H9 (cell line): Measurements from ENCODE around the gene ZNF667. TPM values are rescaled to one million over a fixed set of nuclear protein-coding genes. Genes with fewer than 3 reads are reported as not detected.

Experiments used
- DNase-seq: peaks from one replicate; pipeline ENCODE4 v3.0.0-alpha.2; 2017
- H2AFZ ChIP-seq: one replicate; pipeline ENCODE4 v1.6.1; 2013; ENCODE audit warnings: mild to moderate bottlenecking, low read length, control low read depth, moderate library complexity
- H2AK5ac ChIP-seq: 2 replicates; pipeline ENCODE4 v1.6.1; 2013; ENCODE audit warnings: low read length, control low read depth, mixed read lengths; ENCODE audit not compliant: insufficient read length
- H2BK120ac ChIP-seq: one replicate; pipeline ENCODE4 v1.6.1; 2013; ENCODE audit warnings: low read depth, mild to moderate bottlenecking, low read length, control low read depth, inconsistent platforms; ENCODE audit not compliant: poor library complexity, severe bottlenecking
- H2BK12ac ChIP-seq: 2 replicates; pipeline ENCODE4 v1.6.1; 2013; ENCODE audit warnings: low read length, control low read depth, mixed read lengths, low read depth; ENCODE audit not compliant: insufficient read length
- H2BK15ac ChIP-seq: 2 replicates; pipeline ENCODE4 v1.6.1; 2013; ENCODE audit warnings: low read depth, low read length, control low read depth
- H2BK20ac ChIP-seq: one replicate; pipeline ENCODE4 v1.6.1; 2013; ENCODE audit warnings: low read depth, mild to moderate bottlenecking, low read length, control low read depth, inconsistent platforms; ENCODE audit not compliant: poor library complexity, severe bottlenecking
- H2BK5ac ChIP-seq: 2 replicates; pipeline ENCODE4 v1.6.1; 2013; ENCODE audit warnings: low read length, control low read depth, mixed read lengths; ENCODE audit not compliant: insufficient read length
- H3K14ac ChIP-seq: 2 replicates; pipeline ENCODE4 v1.6.1; 2013; ENCODE audit warnings: low read length, control low read depth; ENCODE audit not compliant: insufficient read depth
- H3K18ac ChIP-seq: 2 replicates; pipeline ENCODE4 v1.6.1; 2013; ENCODE audit warnings: low read depth, mild to moderate bottlenecking, mixed read lengths, low read length, control low read depth; ENCODE audit not compliant: insufficient read length
- H3K23ac ChIP-seq: 2 replicates; pipeline ENCODE4 v1.6.1; 2013; ENCODE audit warnings: low read length, control low read depth, mixed read lengths, low read depth; ENCODE audit not compliant: insufficient read length
- H3K23me2 ChIP-seq: 2 replicates; pipeline ENCODE4 v1.6.1; 2013; ENCODE audit warnings: low read depth, mild to moderate bottlenecking, mixed read lengths, low read length, control low read depth; ENCODE audit not compliant: insufficient read length, poor library complexity, severe bottlenecking
- H3K27ac ChIP-seq: 2 replicates; pipeline ENCODE4 v1.5.1; 2013; ENCODE audit warnings: low read length, control low read depth, mixed read lengths, low read depth; ENCODE audit not compliant: insufficient read length
- H3K27me3 ChIP-seq: 2 replicates; pipeline ENCODE4 v1.6.1; 2013; ENCODE audit warnings: low read length, control low read depth, inconsistent platforms; ENCODE audit not compliant: insufficient read depth
- H3K4ac ChIP-seq: 2 replicates; pipeline ENCODE4 v1.6.1; 2013; ENCODE audit warnings: low read depth, mild to moderate bottlenecking, control low read depth, inconsistent platforms, low read length, moderate library complexity
- H3K4me1 ChIP-seq: 2 replicates; pipeline ENCODE4 v1.6.1; 2013; ENCODE audit warnings: low read length, control low read depth, inconsistent platforms; ENCODE audit not compliant: insufficient read depth
- H3K4me2 ChIP-seq: 2 replicates; pipeline ENCODE4 v1.6.1; 2013; ENCODE audit warnings: low read length, control low read depth, mixed read lengths; ENCODE audit not compliant: insufficient read length, insufficient read depth
- H3K56ac ChIP-seq: 2 replicates; pipeline ENCODE4 v1.6.1; 2013; ENCODE audit warnings: low read depth, mild to moderate bottlenecking, mixed read lengths, low read length, control low read depth; ENCODE audit not compliant: insufficient read length
- H3K79me1 ChIP-seq: 2 replicates; pipeline ENCODE4 v1.6.1; 2013; ENCODE audit warnings: low read depth, mild to moderate bottlenecking, moderate library complexity, low read length, control low read depth, inconsistent platforms; ENCODE audit not compliant: insufficient read depth, poor library complexity, severe bottlenecking
- H3K79me2 ChIP-seq: 2 replicates; pipeline ENCODE4 v1.6.1; 2013; ENCODE audit warnings: low read length, control low read depth, inconsistent platforms; ENCODE audit not compliant: insufficient read depth
- H3K9ac ChIP-seq: 2 replicates; pipeline ENCODE4 v1.6.1; 2013; ENCODE audit warnings: low read length, control low read depth, mixed read lengths; ENCODE audit not compliant: insufficient read length; ENCODE audit errors: extremely low read depth
- H3K9me3 ChIP-seq: one replicate; pipeline ENCODE4 v1.6.1; 2013; ENCODE audit warnings: low read depth, low read length, inconsistent platforms; ENCODE audit not compliant: control insufficient read depth
- H3T11ph ChIP-seq: one replicate; pipeline ENCODE4 v1.6.1; 2013; ENCODE audit warnings: mild to moderate bottlenecking, low read length, control low read depth, inconsistent platforms
- H4K20me1 ChIP-seq: one replicate; pipeline ENCODE4 v1.6.1; 2013; ENCODE audit not compliant: control insufficient read depth, insufficient read length, insufficient read depth
- H4K5ac ChIP-seq: 2 replicates; pipeline ENCODE4 v1.6.1; 2013; ENCODE audit warnings: low read depth, mild to moderate bottlenecking, mixed read lengths, low read length, control low read depth; ENCODE audit not compliant: insufficient read length
- H4K8ac ChIP-seq: replicated peaks from 2 replicates; pipeline ENCODE4 v1.6.1; 2013; ENCODE audit warnings: low read length, control low read depth, mixed read lengths, low read depth; ENCODE audit not compliant: insufficient read length
- H4K91ac ChIP-seq: 2 replicates; pipeline ENCODE4 v1.6.1; 2013; ENCODE audit warnings: low read depth, mild to moderate bottlenecking, moderate library complexity, mixed read lengths, low read length, control low read depth; ENCODE audit not compliant: insufficient read length
- H3K27ac Mint-ChIP-seq, 3 experiments: 2 replicates in 2 of 3; 3 replicates in 1 of 3; pipeline ENCODE4 v1.8.0; 2020 to 2021; ENCODE audit warnings: mixed read lengths in 3 of 3, mild to moderate bottlenecking in 1 of 3, moderate library complexity in 1 of 3
- H3K27me3 Mint-ChIP-seq: 2 replicates; pipeline ENCODE4 v1.8.0; 2021; ENCODE audit warnings: low read depth, mild to moderate bottlenecking, moderate library complexity, mixed read lengths
- H3K36me3 Mint-ChIP-seq, 3 experiments: 2 replicates in 2 of 3; 3 replicates in 1 of 3; pipeline ENCODE4 v1.8.0; 2020 to 2021; ENCODE audit warnings: low read depth in 3 of 3, mixed read lengths in 3 of 3; ENCODE audit not compliant: insufficient read depth in 1 of 3
- H3K4me1 Mint-ChIP-seq, 2 experiments: 2 replicates each; pipeline ENCODE4 v1.8.0; 2020; ENCODE audit warnings: mixed read lengths in 2 of 2
- H3K4me3 Mint-ChIP-seq, 2 experiments: 2 replicates in 1 of 2; 3 replicates in 1 of 2; pipeline ENCODE4 v1.8.0; 2020 to 2021; ENCODE audit warnings: mild to moderate bottlenecking in 2 of 2, mixed read lengths in 2 of 2, moderate library complexity in 1 of 2
- H3K9me3 Mint-ChIP-seq, 2 experiments: 2 replicates in 1 of 2; 3 replicates in 1 of 2; pipeline ENCODE4 v1.8.0; 2020; ENCODE audit warnings: mild to moderate bottlenecking in 2 of 2, mixed read lengths in 2 of 2, moderate library complexity in 1 of 2
- CTCF ChIP-seq: fragments of 200-600 bp; sonication (generic); conservative IDR thresholded peaks from 3 replicates; pipeline ENCODE4 v1.8.0; 2021; ENCODE audit warnings: antibody characterized with exemption, mild to moderate bottlenecking
- WGBS: extraction: QIAGEN DNeasy Blood & Tissue Kit; methylation state at CpG from one replicate; pipeline ENCODE4 v1.1.7; 2013; ENCODE audit warnings: missing lambda C conversion rate, low lambda C conversion rate, mixed read lengths; ENCODE audit not compliant: insufficient read length; ENCODE audit errors: extremely low coverage; 5-methylcytosine and 5-hydroxymethylcytosine counted together
- total RNA-seq: library from RNA; stranded (reverse); gene quantifications from 2 replicates; pipeline ENCODE4 v1.2.1, GENCODE V29; 2021

ZNF667 gene
- total RNA-seq, 1 experiment from 2014 or later, result not detected

GRCh38 chr19:56423985-56424353 is 53.2 kb downstream of the ZNF667 start:
- Histone ChIP-seq H3K18ac (no peak overlapping the region), H3T11ph (no peak overlapping the region), H4K5ac (no peak overlapping the region), H2BK15ac (no peak overlapping the region), H3K56ac (no peak overlapping the region), H3K4ac (no peak overlapping the region), H3K79me1 (no peaks in the 10 kb centered on the region), H4K91ac (no peak overlapping the region), H2AK5ac (no peak overlapping the region), H3K27ac (no peak overlapping the region), H3K23me2 (no peaks in the 10 kb centered on the region), H3K27me3 (no peaks in the 10 kb centered on the region), H3K4me1 (no peaks in the 10 kb centered on the region), H3K9ac (no peak overlapping the region), H3K23ac (no peak overlapping the region), H2AFZ (no peak overlapping the region), H2BK12ac (no peak overlapping the region), H3K79me2 (no peaks in the 10 kb centered on the region), H3K9me3 (peaks cover 72% of the 10 kb centered on the region), H2BK5ac (no peak overlapping the region), H4K20me1 (no peaks in the 10 kb centered on the region), H3K4me2 (no peak overlapping the region), H2BK120ac (no peak overlapping the region), H2BK20ac (no peak overlapping the region), H3K14ac (no peak overlapping the region), H4K8ac (no peak overlapping the region)
- DNase-seq, result no peak
- Mint-ChIP-seq H3K4me3 (no peak overlapping the region; a peak in 1 of 5 replicates), H3K27ac (no peak overlapping the region), H3K36me3 (peaks cover 50 to 66% (median 58%) of the 10 kb centered on the region in 3 experiments), H3K9me3 (peaks cover 89 to 98% of the 10 kb centered on the region in 2 experiments), H3K4me1 (no peaks in the 10 kb centered on the region), H3K27me3 (peaks cover 6% of the 10 kb centered on the region)
- no CpG with 5 or more reads among the region's 1 CpG for WGBS
- TF ChIP-seq CTCF, result no peak
